Bronchial epithelial cell (primary cell): ENCODE data around the gene MAPK8IP2. TPM values are rescaled to one million over a fixed set of nuclear protein-coding genes. Genes with fewer than 3 reads are reported as not detected.

Source experiments
- DNase-seq: peaks from one replicate; pipeline ENCODE4 v3.0.0-alpha.2; 2010; ENCODE audit warnings: low read depth
- FAIRE-seq: peaks from 2 replicates; lab custom pipeline; 2011; peaks lifted over from hg19 to GRCh38; lab: Jason Lieb, UNC
- H3K27me3 ChIP-seq: 2 replicates; pipeline ENCODE4 v1.5.1; 2011; ENCODE audit warnings: low read length; ENCODE audit not compliant: control insufficient read depth, insufficient read depth
- H3K36me3 ChIP-seq: 2 replicates; pipeline ENCODE4 v1.5.1; 2011; ENCODE audit warnings: low read length; ENCODE audit not compliant: control insufficient read depth, insufficient read depth
- H3K4me3 ChIP-seq: 2 replicates; pipeline ENCODE4 v1.5.1; 2011; ENCODE audit warnings: mild to moderate bottlenecking, low read depth, low read length, control low read depth
- total RNA-seq: library from RNA; depleted of rRNA; stranded (reverse); fragments of >200 nt; gene quantifications from 2 replicates; pipeline ENCODE4 v1.2.1, GENCODE V29; 2014
- TF ChIP-seq, protein P1 (sequence below): IDR thresholded peaks from 2 replicates; pipeline ENCODE4 v1.5.1; 2011; ENCODE audit warnings: mild to moderate bottlenecking, moderate library complexity, low read length, control low read depth, inconsistent platforms; ENCODE audit not compliant: insufficient read depth, severe bottlenecking

Gene MAPK8IP2
- total RNA-seq, 1 donor from 2014 or later, result 0.53 TPM

DNA sequence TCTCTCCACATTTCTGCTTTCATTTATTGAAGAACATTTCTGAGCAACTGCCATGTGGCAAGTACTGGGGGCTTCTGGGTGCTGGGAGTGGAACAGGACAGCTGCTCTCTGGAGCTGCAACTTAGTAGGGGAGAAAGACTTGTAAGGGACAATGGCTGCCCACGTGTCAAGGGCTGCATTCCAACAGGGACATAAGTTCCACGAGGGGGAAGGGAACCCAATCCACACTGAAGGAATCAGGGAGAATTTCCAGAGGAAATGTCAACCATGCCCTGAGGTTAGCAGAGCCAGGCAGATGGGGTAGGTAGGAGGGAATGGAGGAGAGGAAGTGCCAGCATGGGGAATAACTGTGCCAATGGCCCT, 1.7 kb downstream of the MAPK8IP2 start:
- Histone ChIP-seq H3K4me3 (no peak overlapping the region), H3K36me3 (no peaks in the 10 kb centered on the region), H3K27me3 (peaks cover 16% of the 10 kb centered on the region)
- FAIRE-seq (no peak), DNase-seq (no peak)
- TF ChIP-seq, protein P1, sequence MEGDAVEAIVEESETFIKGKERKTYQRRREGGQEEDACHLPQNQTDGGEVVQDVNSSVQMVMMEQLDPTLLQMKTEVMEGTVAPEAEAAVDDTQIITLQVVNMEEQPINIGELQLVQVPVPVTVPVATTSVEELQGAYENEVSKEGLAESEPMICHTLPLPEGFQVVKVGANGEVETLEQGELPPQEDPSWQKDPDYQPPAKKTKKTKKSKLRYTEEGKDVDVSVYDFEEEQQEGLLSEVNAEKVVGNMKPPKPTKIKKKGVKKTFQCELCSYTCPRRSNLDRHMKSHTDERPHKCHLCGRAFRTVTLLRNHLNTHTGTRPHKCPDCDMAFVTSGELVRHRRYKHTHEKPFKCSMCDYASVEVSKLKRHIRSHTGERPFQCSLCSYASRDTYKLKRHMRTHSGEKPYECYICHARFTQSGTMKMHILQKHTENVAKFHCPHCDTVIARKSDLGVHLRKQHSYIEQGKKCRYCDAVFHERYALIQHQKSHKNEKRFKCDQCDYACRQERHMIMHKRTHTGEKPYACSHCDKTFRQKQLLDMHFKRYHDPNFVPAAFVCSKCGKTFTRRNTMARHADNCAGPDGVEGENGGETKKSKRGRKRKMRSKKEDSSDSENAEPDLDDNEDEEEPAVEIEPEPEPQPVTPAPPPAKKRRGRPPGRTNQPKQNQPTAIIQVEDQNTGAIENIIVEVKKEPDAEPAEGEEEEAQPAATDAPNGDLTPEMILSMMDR, result no peak

DNA sequence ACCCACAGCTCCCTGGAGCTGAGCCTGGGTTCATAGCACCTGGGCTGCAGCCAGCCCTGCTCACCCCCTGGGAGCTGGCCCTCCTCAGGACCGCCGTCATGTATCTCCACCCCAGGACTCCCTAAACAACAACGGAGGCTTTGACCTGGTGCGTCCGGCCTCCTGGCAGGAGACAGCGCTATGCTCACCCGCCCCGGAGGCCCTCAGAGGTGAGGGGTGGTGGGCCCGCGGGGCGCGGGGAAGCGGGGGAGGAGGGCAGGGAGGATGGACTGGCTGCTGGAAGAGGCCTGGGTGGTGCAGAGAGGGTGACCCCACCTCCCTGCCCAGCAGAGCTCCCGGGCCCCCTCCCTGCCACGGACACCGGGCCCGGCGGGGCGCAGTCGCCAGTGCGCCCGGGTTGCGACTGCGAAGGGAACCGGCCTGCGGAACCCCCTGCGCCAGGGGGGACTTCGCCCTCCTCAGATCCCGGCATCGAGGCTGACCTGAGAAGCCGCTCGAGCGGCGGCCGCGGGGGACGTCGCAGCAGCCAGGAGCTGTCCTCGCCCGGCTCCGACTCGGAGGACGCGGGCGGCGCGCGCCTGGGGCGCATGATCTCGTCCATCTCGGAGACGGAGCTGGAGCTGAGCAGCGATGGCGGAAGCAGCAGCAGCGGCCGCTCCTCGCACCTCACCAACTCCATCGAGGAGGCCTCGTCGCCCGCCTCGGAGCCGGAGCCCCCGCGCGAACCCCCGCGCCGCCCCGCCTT, 3.1 kb downstream of the MAPK8IP2 start:
- Histone ChIP-seq H3K4me3 (no peak overlapping the region), H3K27me3 (peaks cover 16% of the 10 kb centered on the region), H3K36me3 (no peaks in the 10 kb centered on the region)
- no peak for FAIRE-seq
- TF ChIP-seq, protein P1, result no peak
- DNase-seq, result no peak

DNA sequence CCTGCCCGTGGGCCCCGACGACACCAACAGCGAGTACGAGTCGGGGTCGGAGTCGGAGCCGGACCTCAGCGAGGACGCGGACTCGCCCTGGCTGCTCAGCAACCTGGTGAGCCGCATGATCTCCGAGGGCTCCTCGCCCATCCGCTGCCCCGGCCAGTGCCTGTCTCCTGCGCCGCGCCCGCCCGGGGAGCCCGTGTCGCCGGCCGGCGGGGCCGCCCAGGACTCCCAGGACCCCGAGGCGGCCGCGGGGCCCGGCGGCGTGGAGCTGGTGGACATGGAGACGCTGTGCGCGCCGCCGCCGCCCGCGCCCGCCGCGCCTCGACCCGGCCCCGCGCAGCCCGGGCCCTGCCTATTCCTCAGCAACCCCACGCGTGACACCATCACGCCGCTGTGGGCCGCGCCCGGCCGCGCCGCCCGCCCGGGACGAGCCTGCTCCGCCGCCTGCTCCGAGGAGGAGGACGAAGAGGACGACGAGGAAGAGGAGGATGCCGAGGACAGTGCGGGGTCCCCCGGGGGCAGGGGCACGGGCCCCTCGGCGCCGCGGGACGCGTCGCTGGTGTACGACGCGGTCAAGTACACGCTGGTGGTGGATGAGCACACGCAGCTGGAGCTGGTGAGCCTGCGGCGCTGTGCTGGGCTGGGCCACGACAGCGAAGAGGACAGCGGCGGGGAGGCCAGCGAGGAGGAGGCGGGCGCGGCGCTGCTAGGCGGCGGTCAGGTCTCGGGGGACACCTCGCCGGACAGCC, 3.8 kb downstream of the MAPK8IP2 start:
- H3K27me3 ChIP-seq, result peaks cover 16% of the 10 kb centered on the region
- no peak for FAIRE-seq

DNA sequence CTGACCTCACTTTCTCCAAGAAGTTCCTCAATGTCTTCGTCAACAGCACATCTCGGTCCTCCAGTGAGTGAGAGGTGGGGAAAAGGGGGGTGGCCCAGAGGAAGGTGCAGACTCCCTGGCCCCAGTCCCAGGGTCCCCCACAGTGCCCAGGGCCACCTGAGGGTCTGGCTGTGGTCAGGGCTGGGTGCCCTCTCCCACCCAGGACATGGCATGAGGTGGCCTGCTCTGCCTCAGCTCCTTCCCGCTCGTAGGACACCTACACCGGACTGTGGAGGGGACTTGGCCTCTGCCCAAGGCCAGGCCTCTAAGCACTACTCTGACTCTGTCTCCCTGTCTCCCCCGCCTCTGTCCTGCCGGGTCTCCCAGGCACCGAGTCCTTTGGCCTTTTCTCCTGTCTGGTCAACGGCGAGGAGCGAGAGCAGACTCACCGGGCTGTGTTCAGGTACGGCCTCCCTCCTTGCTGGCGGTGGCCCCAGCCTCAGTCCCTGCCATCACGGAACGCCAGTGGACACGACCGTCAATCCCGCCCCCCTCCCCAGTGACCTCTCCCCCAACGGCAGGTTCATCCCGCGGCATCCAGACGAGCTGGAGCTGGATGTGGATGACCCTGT, 4.5 kb downstream of the MAPK8IP2 start:
- no peak overlapping the region for H3K4me3 ChIP-seq

More for the DNA sequence above, 3.8 kb downstream of the MAPK8IP2 start:
- DNase-seq, result no peak
- no peak overlapping the region for H3K4me3 ChIP-seq
- H3K36me3 ChIP-seq, result no peaks in the 10 kb centered on the region
- TF ChIP-seq, protein P1, result no peak

DNA sequence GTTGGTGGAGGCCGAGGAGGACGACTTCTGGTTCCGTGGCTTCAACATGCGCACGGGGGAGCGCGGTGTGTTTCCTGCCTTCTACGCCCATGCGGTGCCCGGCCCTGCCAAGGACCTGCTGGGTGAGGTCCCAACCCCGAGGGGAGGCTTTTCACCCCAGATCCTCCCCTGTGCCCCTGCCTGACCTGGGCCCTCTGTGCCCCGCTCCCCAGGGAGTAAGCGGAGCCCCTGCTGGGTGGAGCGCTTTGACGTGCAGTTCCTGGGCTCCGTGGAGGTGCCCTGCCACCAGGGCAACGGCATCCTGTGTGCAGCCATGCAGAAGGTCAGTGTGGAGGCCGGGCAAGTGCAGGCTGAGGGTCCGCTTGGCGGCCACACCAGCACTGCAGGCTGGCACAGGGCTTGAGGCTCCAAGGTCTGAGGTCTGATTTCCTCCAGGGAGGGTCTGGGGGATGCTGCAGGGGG, 5.1 kb downstream of the MAPK8IP2 start:
- FAIRE-seq, result no peak
- H3K27me3 ChIP-seq, result peaks cover 15% of the 10 kb centered on the region
- TF ChIP-seq, protein P1, result no peak
- no peaks in the 10 kb centered on the region for H3K36me3 ChIP-seq
- no peak overlapping the region for H3K4me3 ChIP-seq
- DNase-seq, result no peak

More for the DNA sequence above, 4.5 kb downstream of the MAPK8IP2 start:
- TF ChIP-seq, protein P1, result no peak
- no peak for FAIRE-seq
- H3K36me3 ChIP-seq, result no peaks in the 10 kb centered on the region
- DNase-seq, result no peak
- peaks cover 15% of the 10 kb centered on the region for H3K27me3 ChIP-seq
